ENCODE results near the gene MRGPRX2.

DNA sequence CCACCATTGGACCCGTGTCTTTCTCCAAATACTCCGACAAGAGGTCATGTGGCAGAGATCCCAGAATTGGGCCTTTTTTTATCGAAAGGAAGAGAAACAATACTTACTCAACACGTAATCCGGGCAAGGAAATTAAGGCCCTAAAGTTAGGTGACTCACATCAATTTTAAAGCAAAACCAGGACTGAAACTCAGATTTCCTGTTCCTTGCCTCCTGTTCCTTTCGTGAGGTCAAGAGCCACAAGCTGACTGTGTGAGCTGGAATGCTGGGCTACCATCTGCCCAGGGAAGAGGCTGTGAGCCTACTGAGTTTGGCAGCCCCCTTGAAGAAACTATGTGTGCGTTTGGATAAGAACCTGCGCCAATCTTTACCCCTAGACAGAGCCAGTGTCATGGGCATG, 27.1 kb upstream of the MRGPRX2 start:
- TF ChIP-seq, protein P1, sequence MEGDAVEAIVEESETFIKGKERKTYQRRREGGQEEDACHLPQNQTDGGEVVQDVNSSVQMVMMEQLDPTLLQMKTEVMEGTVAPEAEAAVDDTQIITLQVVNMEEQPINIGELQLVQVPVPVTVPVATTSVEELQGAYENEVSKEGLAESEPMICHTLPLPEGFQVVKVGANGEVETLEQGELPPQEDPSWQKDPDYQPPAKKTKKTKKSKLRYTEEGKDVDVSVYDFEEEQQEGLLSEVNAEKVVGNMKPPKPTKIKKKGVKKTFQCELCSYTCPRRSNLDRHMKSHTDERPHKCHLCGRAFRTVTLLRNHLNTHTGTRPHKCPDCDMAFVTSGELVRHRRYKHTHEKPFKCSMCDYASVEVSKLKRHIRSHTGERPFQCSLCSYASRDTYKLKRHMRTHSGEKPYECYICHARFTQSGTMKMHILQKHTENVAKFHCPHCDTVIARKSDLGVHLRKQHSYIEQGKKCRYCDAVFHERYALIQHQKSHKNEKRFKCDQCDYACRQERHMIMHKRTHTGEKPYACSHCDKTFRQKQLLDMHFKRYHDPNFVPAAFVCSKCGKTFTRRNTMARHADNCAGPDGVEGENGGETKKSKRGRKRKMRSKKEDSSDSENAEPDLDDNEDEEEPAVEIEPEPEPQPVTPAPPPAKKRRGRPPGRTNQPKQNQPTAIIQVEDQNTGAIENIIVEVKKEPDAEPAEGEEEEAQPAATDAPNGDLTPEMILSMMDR (IDR thresholded peaks at IDR 0.05 in 2 of 3, conservative IDR thresholded peaks at IDR 0.05 in 1 of 3; ENCODE audit: control insufficient read depth in 2 of 3, extremely low read depth in 1 of 3, insufficient read depth in 1 of 3, low read depth in 3 of 3, low read length in 3 of 3), result no peak
- TF ChIP-seq FOXK2 (IDR thresholded peaks at IDR 0.05), result no peak
- TF ChIP-seq TBL1XR1 (IDR thresholded peaks at IDR 0.05; ENCODE audit: low read depth, low read length), result no peak
- TF ChIP-seq, protein P2, sequence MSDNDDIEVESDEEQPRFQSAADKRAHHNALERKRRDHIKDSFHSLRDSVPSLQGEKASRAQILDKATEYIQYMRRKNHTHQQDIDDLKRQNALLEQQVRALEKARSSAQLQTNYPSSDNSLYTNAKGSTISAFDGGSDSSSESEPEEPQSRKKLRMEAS (IDR thresholded peaks at IDR 0.05; ENCODE audit: low read depth, low read length), result no peak
- TF ChIP-seq, protein P3, sequence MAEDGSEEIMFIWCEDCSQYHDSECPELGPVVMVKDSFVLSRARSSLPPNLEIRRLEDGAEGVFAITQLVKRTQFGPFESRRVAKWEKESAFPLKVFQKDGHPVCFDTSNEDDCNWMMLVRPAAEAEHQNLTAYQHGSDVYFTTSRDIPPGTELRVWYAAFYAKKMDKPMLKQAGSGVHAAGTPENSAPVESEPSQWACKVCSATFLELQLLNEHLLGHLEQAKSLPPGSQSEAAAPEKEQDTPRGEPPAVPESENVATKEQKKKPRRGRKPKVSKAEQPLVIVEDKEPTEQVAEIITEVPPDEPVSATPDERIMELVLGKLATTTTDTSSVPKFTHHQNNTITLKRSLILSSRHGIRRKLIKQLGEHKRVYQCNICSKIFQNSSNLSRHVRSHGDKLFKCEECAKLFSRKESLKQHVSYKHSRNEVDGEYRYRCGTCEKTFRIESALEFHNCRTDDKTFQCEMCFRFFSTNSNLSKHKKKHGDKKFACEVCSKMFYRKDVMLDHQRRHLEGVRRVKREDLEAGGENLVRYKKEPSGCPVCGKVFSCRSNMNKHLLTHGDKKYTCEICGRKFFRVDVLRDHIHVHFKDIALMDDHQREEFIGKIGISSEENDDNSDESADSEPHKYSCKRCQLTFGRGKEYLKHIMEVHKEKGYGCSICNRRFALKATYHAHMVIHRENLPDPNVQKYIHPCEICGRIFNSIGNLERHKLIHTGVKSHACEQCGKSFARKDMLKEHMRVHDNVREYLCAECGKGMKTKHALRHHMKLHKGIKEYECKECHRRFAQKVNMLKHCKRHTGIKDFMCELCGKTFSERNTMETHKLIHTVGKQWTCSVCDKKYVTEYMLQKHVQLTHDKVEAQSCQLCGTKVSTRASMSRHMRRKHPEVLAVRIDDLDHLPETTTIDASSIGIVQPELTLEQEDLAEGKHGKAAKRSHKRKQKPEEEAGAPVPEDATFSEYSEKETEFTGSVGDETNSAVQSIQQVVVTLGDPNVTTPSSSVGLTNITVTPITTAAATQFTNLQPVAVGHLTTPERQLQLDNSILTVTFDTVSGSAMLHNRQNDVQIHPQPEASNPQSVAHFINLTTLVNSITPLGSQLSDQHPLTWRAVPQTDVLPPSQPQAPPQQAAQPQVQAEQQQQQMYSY (CRISPR knock-in tag; IDR thresholded peaks at IDR 0.05), result no peak
- TF ChIP-seq CHD1 (IDR thresholded peaks at IDR 0.05; ENCODE audit: low read depth, low read length), result no peak
- no peak for TF ChIP-seq JUNB (IDR thresholded peaks at IDR 0.05)
- TF ChIP-seq SMC3 (IDR thresholded peaks at IDR 0.05; ENCODE audit: borderline replicate concordance, low read length), result no peak

Data from GM12878 (cell line).